Activated T-cell treated with anti-CD3 and anti-CD28 coated beads, Interleukin-2, amount 50 U/mL, for 48 hours (primary cell): ENCODE results near the gene GCG.

Experiments used
- DNase-seq, 2 experiments: peaks; one replicate each; pipeline ENCODE4 v3.0.0-alpha.2; 2020

GCG gene

GRCh38 chr2:162148956-162149355, 3.1 kb downstream of the GCG start:
- DNase-seq: no peak

GRCh38 chr2:162143969-162144368, 8.1 kb downstream of the GCG start:
- no peak for DNase-seq

GRCh38 chr2:162138310-162138709, 13.7 kb downstream of the GCG start:
- DNase-seq: no peak

GRCh38 chr2:162127422-162127821, 24.6 kb downstream of the GCG start:
- no peak for DNase-seq

- no peak for DNase-seq
Observed at GRCh38 chr2:162126527-162126926, 25.5 kb downstream of the GCG start.

- DNase-seq: no peak
Observed at GRCh38 chr2:162126111-162126519, 25.9 kb downstream of the GCG start.

- DNase-seq: no peak
Observed at GRCh38 chr2:162125138-162125537, 26.9 kb downstream of the GCG start.

GRCh38 chr2:162123806-162124758, 28.0 kb downstream of the GCG start:
- no peak for DNase-seq

- no peak for DNase-seq
Observed at GRCh38 chr2:162118166-162119031, 33.6 kb downstream of the GCG start.

- no peak for DNase-seq
Observed at GRCh38 chr2:162116352-162116751, 35.7 kb downstream of the GCG start.

- DNase-seq: no peak
Observed at GRCh38 chr2:162115076-162115475, 37.0 kb downstream of the GCG start.

GRCh38 chr2:162114271-162114670, 37.8 kb downstream of the GCG start:
- no peak for DNase-seq

- no peak for DNase-seq
Observed at GRCh38 chr2:162113776-162114168, 38.3 kb downstream of the GCG start.

GRCh38 chr2:162113088-162113775, 38.8 kb downstream of the GCG start:
- DNase-seq: no peak

GRCh38 chr2:162111958-162112850, 39.8 kb downstream of the GCG start:
- no peak for DNase-seq

- no peak for DNase-seq
Observed at GRCh38 chr2:162107361-162107901, 44.6 kb downstream of the GCG start.

- DNase-seq: no peak
Observed at GRCh38 chr2:162106746-162107145, 45.3 kb downstream of the GCG start.

- DNase-seq: no peak
Observed at GRCh38 chr2:162106146-162106551, 45.9 kb downstream of the GCG start.

- no peak for DNase-seq
Observed at GRCh38 chr2:162103443-162104009, 48.5 kb downstream of the GCG start.

- DNase-seq: no peak
Observed at GRCh38 chr2:162100579-162100978, 51.5 kb downstream of the GCG start.

- DNase-seq: no peak
Observed at GRCh38 chr2:162099836-162100235, 52.2 kb downstream of the GCG start.
